Peyer's patch (tissue), 4 donors: Measurements from ENCODE around the gene SBF2.

Experiments used
- POLR2A ChIP-seq, 2 donors: fragments of 450-650 bp; IDR thresholded peaks; one replicate each; pipeline ENCODE4 v1.5.1; 2017; ENCODE audit warnings: antibody characterized with exemption in 2 of 2, mild to moderate bottlenecking in 2 of 2, moderate library complexity in 2 of 2
- TF ChIP-seq, protein P1 (sequence below), 6 experiments: fragments of 450-650 bp in 4 of 6; fragments of 200-600 bp in 2 of 6; sonication (generic) in 1 of 6; IDR thresholded peaks; one replicate each; pipeline ENCODE4 v1.5.1; 2017 to 2019; ENCODE audit warnings: antibody characterized with exemption in 6 of 6, mild to moderate bottlenecking in 3 of 6, moderate library complexity in 1 of 6

DNA sequence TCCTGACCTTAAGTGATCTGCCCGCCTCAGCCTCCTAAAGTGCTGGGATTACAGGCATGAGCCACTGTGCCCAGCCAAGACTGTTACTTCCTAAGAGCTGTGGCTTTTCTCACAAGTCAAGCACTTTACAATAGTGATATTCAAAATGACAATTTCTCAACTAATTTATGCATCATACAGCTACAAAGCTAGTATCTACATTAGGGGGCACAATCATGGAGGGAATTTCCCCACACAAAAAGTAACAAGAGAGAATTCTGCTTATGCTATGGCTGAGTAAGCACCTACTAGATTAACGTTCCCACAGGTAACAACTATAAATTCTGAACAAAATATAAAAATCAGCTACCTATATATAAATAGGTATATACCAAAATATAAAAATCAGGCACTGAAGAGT, 72.7 kb downstream of the SBF2 start:
- TF ChIP-seq, protein P1, sequence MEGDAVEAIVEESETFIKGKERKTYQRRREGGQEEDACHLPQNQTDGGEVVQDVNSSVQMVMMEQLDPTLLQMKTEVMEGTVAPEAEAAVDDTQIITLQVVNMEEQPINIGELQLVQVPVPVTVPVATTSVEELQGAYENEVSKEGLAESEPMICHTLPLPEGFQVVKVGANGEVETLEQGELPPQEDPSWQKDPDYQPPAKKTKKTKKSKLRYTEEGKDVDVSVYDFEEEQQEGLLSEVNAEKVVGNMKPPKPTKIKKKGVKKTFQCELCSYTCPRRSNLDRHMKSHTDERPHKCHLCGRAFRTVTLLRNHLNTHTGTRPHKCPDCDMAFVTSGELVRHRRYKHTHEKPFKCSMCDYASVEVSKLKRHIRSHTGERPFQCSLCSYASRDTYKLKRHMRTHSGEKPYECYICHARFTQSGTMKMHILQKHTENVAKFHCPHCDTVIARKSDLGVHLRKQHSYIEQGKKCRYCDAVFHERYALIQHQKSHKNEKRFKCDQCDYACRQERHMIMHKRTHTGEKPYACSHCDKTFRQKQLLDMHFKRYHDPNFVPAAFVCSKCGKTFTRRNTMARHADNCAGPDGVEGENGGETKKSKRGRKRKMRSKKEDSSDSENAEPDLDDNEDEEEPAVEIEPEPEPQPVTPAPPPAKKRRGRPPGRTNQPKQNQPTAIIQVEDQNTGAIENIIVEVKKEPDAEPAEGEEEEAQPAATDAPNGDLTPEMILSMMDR (IDR thresholded peaks at IDR 0.05), result no peak
- no peak for TF ChIP-seq POLR2A (IDR thresholded peaks at IDR 0.05)
